BLaER1 (cell line): ENCODE results near the gene HS6ST1.
"Not testable (repeated sequence)": the region's sequence is repeated elsewhere in the genome, so short reads cannot be mapped to it uniquely, and the experiment has no call there.

Experiments
- H3K27ac ChIP-seq: shearing (Covaris generic); formaldehyde crosslinking; 2 replicates; pipeline ENCODE4 v1.8.1; 2022
- H3K27me3 ChIP-seq: shearing (Covaris generic); formaldehyde crosslinking; 2 replicates; pipeline ENCODE4 v1.8.1; 2022
- H3K36me3 ChIP-seq: shearing (Covaris generic); formaldehyde crosslinking; 2 replicates; pipeline ENCODE4 v1.8.1; 2022
- H3K4me1 ChIP-seq: shearing (Covaris generic); formaldehyde crosslinking; 2 replicates; pipeline ENCODE4 v1.8.1; 2022
- H3K4me2 ChIP-seq: shearing (Covaris generic); formaldehyde crosslinking; 2 replicates; pipeline ENCODE4 v1.8.1; 2022
- H3K4me3 ChIP-seq: shearing (Covaris generic); formaldehyde crosslinking; 2 replicates; pipeline ENCODE4 v1.8.1; 2022
- H3K9ac ChIP-seq: shearing (Covaris generic); formaldehyde crosslinking; 2 replicates; pipeline ENCODE4 v1.8.1; 2022
- H3K9me3 ChIP-seq: shearing (Covaris generic); formaldehyde crosslinking; 2 replicates; pipeline ENCODE4 v1.8.1; 2022
- H4K20me1 ChIP-seq: shearing (Covaris generic); formaldehyde crosslinking; 2 replicates; pipeline ENCODE4 v1.8.1; 2022
- Cebpa-rat ChIP-seq: shearing (Covaris generic); IDR thresholded peaks from 2 replicates; pipeline ENCODE4 v1.8.1; 2022

Gene HS6ST1

DNA sequence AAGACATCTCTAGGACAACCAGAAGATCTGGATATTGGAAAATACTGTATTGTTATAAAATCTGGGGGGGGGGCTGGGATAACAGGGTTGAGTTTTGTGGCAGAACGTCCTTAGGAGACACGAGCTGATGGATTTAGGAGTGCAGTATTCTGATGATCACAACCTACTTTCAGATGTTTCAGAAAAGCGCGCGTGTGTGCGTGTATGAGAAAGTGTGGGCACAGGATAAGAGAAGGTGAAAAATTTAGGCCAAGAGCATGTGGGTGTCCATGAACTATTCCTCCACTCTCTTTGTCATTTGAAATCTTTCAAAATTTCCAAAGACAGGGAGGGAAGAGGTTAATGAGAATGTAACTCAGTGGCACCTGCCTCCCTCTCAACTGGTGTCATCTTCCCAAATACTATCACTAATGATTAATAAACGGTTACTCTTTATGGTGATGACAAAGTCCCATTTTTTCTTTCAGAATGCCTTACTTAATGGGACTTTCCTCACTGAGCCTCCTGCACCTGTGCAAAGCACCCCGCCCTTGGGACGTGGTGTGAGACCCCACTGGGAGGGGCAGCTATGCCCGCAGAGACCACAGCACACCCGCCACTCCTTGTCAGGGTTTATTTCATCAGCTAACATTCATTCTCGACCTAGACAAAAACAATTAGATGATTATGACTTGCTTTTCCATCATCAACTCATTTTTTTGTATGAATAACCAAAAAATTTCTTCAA lies 53.6 kb downstream of the HS6ST1 start:
- Histone ChIP-seq H3K9ac (0 out of 2 replicates have a peak overlapping the region, but pooled peaks have one; percentile 28), H4K20me1 (peaks cover 29% of the 10 kb centered on the region), H3K4me1 (peaks cover 41% of the 10 kb centered on the region), H3K27me3 (no peaks in the 10 kb centered on the region), H3K9me3 (no peaks in the 10 kb centered on the region), H3K4me2 (peak overlapping the region; percentile 62), H3K27ac (0 out of 2 replicates have a peak overlapping the region, but pooled peaks have one; percentile 22), H3K4me3 (no peak overlapping the region), H3K36me3 (peaks cover 21% of the 10 kb centered on the region; the same call in 1 of the 2 replicates)
- TF ChIP-seq Cebpa-rat, result no peak

- H3K9me3 ChIP-seq, result no peaks in the 10 kb centered on the region
- H3K4me3 ChIP-seq, result no peak overlapping the region
- peaks cover 40% of the 10 kb centered on the region for H3K4me1 ChIP-seq
- no peaks in the 10 kb centered on the region for H3K27me3 ChIP-seq
- H3K4me2 ChIP-seq, result no peak overlapping the region
- TF ChIP-seq Cebpa-rat, result no peak
- H3K36me3 ChIP-seq, result peaks cover 13% of the 10 kb centered on the region; the same call in 1 of the 2 replicates
- H3K27ac ChIP-seq, result no peak overlapping the region
- H3K9ac ChIP-seq, result no peak overlapping the region
- H4K20me1 ChIP-seq, result peaks cover 18% of the 10 kb centered on the region
Observed at GRCh38 chr2:128263902-128264331, 54.8 kb downstream of the HS6ST1 start.

DNA sequence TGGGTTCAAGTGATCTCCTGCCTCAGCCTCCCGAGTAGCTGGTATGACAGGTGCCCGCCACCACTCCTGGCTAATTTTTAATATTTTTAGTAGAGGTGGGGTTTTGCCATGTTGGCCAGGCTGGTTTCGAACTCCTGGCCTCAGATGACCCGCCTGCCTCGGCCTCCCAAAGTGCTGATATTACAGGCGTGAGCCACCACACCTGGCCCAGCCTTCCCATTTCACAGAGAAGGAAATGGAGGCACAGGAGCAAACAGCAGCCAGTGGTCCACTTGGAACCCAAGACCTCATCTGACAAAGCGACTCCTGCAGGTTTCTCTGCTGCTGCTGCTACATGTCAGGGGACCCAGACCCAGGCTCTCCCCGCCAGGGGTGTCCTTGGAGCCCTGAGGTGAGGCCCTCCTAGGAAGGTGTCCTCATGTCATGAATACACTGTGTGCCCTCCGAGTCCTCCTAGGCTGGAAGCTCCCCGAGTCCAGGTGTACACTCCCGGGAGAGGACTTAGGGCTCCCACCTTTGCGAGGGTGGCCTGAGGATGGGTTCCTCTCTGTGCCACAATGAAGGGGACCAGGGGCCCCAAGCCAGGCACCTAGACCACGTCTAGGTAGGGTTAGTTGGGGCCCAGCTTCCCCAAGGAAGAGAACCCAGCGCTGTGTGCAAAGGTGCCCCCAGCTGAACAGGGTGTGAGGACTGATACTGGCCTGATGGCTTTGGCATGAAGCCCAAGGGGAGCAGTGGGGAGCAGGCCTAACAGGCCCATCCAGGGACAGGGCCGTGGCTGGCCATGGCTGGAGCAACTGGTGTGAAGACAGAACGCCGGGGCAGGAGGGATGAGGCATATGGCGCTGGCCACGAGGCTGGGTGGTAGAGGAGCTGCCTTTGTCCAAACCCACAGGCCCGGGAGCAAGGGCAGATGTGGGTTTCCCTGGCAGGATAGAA lies 56.1 kb downstream of the HS6ST1 start:
- no peak for TF ChIP-seq Cebpa-rat
- H3K4me3 ChIP-seq, result no peak overlapping the region
- 0 out of 2 replicates have a peak, but pooled peaks cover 5% of the 10 kb centered on the region for H3K36me3 ChIP-seq
- H3K27me3 ChIP-seq, result no peaks in the 10 kb centered on the region
- no peaks in the 10 kb centered on the region for H3K9me3 ChIP-seq
- H3K9ac ChIP-seq, result no peak overlapping the region
- H4K20me1 ChIP-seq, result peaks cover 13% of the 10 kb centered on the region
- no peak overlapping the region for H3K4me2 ChIP-seq
- peaks cover 40% of the 10 kb centered on the region for H3K4me1 ChIP-seq
- H3K27ac ChIP-seq, result peak overlapping the region; percentile 7; the same call in 1 of the 2 replicates

DNA sequence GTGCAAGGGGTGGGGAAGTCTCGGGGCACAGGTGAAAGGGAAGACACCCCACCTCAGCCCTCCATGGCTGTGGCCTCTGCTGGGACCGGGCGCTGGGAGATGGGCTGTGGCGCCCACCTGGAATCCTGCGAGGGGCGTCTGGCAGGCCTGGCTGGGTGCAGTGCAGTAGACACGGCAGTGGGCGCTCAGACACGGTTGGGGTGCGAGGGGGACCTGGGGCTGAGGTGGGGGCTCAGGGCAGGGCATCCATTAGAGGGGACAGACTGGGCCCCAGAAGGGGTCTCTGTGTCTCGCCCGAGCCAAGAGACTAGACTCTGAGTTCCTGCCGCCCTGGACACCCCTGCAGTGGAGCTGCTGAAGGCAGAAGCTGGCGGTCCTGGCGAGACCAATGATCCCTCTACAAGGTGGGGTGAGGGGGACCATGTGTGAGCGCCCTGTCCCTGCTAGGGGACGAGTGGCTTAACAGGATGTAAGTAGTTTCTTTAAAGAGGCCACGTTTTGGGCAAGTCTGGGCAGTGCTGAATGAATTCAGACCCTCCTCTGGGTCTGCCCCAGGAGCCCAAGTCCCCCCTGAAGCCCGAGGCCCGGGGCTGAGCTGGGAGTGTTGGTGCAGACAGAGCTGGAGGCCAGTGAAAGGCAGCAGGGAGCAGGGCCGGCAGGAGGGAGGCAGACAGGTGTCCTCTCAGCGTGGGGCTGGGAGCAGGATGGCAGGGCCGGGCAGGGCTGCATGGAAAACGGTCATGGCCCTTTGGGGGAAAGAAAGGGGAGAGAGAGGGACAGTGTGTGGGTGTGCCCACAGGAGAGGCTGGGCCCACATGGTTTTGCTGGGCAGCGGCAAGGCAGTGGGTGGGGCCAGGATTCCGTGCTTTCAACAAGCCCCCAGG lies 57.2 kb downstream of the HS6ST1 start:
- Histone ChIP-seq H3K4me3 (no peak overlapping the region), H3K9ac (no peak overlapping the region), H3K9me3 (no peaks in the 10 kb centered on the region), H3K4me1 (peaks cover 36% of the 10 kb centered on the region), H3K27me3 (no peaks in the 10 kb centered on the region), H3K27ac (no peak overlapping the region), H3K4me2 (no peak overlapping the region), H3K36me3 (0 out of 2 replicates have a peak, but pooled peaks cover 5% of the 10 kb centered on the region), H4K20me1 (peaks cover 13% of the 10 kb centered on the region)
- TF ChIP-seq Cebpa-rat, result no peak

DNA sequence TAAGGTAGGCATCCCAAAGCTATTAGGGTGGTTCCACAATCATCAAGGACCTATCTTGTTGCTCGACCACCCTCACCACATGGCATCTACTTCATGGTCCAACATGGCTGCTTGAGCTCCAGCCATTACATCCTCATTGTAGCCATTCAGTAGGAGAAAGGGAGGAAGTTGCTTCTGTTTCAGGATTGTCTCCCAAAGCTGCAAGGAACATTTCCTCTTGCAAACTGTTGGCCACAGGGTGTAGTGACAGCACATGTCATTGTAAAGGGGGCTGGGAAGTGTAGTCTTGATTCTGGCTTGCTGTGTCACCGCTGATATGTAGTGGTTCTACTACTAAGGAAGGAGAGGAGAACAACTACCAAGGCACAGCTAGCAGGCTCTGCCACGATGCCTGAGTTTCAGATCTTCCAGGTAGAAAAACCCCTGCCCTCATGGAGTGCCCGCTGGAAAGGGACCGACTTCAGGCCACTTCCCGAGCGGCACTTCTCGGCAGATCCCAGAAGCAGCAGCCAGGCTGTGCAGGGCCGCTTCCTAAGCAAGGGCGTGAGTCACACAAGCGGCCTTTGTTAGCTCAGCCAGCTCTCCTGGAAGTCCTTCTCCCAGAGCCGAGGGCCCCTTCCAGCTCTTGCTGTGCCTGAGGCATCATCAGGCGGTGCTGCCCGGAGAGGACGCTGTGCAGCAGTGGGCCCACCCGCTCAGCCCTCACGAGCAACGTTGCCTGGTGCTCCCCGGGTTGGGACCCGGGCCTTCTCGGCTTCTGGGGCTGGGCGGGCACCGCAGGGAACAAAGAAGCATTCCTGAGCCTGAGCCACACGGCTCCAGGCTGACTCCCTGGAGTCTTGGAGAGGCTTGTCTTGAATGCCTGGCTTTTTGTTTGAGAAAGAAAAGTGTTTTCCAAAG lies 58.2 kb downstream of the HS6ST1 start:
- H3K27me3 ChIP-seq, result no peaks in the 10 kb centered on the region
- no peak overlapping the region for H3K4me2 ChIP-seq
- no peak for TF ChIP-seq Cebpa-rat
- 0 out of 2 replicates have a peak, but pooled peaks cover 5% of the 10 kb centered on the region for H3K36me3 ChIP-seq
- H3K27ac ChIP-seq, result no peak overlapping the region
- peaks cover 26% of the 10 kb centered on the region for H3K4me1 ChIP-seq
- peaks cover 12% of the 10 kb centered on the region for H4K20me1 ChIP-seq
- no peak overlapping the region for H3K4me3 ChIP-seq
- H3K9me3 ChIP-seq, result no peaks in the 10 kb centered on the region
- H3K9ac ChIP-seq, result no peak overlapping the region

GRCh38 chr2:128259585-128259984 lies 59.1 kb downstream of the HS6ST1 start:
- no peak overlapping the region for H3K9ac ChIP-seq
- no peak overlapping the region for H3K4me2 ChIP-seq
- H3K4me3 ChIP-seq, result no peak overlapping the region
- H3K4me1 ChIP-seq, result peaks cover 17% of the 10 kb centered on the region
- H3K27ac ChIP-seq, result no peak overlapping the region
- H3K27me3 ChIP-seq, result no peaks in the 10 kb centered on the region
- H3K9me3 ChIP-seq, result no peaks in the 10 kb centered on the region
- 0 out of 2 replicates have a peak, but pooled peaks cover 5% of the 10 kb centered on the region for H3K36me3 ChIP-seq
- H4K20me1 ChIP-seq, result peaks cover 3% of the 10 kb centered on the region; the same call in 1 of the 2 replicates
- no peak for TF ChIP-seq Cebpa-rat

DNA sequence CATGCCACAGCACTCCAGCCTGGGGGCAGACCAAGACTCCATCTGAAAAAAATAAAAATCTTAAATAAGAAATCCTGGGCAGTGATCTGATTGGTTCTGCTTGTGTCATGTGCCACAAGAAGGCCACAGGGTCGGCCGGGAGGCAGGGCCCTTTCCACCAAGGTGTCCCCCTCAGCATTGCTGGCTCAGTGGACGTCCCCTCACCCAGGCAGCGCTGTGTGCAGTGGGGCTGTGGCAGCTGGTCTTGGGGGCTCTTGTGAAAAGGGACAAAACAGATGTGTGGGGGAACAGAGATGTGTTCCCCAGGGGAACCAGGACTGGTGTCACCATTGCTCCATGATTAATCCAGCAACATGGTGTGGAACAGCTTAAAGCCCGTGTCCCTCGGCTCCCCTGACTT lies 60.5 kb downstream of the HS6ST1 start:
- H3K27me3 ChIP-seq, result no peaks in the 10 kb centered on the region
- no peaks in the 10 kb centered on the region for H3K9me3 ChIP-seq
- no peaks in the 10 kb centered on the region for H4K20me1 ChIP-seq
- H3K4me2 ChIP-seq, result no peak overlapping the region
- H3K4me1 ChIP-seq, result peaks cover 5% of the 10 kb centered on the region; the same call in 1 of the 2 replicates
- no peak overlapping the region for H3K27ac ChIP-seq
- H3K36me3 ChIP-seq, result no peaks in the 10 kb centered on the region
- H3K4me3 ChIP-seq, result no peak overlapping the region
- H3K9ac ChIP-seq, result no peak overlapping the region
- no peak for TF ChIP-seq Cebpa-rat

- Histone ChIP-seq H3K4me1 (no peaks in the 10 kb centered on the region), H3K36me3 (no peaks in the 10 kb centered on the region), H3K27me3 (no peaks in the 10 kb centered on the region), H3K9ac (no peak overlapping the region), H4K20me1 (no peaks in the 10 kb centered on the region), H3K4me2 (no peak overlapping the region), H3K4me3 (no peak overlapping the region), H3K27ac (no peak overlapping the region), H3K9me3 (no peaks in the 10 kb centered on the region)
- no peak for TF ChIP-seq Cebpa-rat
Observed at GRCh38 chr2:128252501-128252900, 66.2 kb downstream of the HS6ST1 start.

- not testable (repeated sequence) for H3K4me3 ChIP-seq, H3K36me3 ChIP-seq, H3K9ac ChIP-seq, H3K27ac ChIP-seq, H3K27me3 ChIP-seq, H4K20me1 ChIP-seq, H3K9me3 ChIP-seq, H3K4me1 ChIP-seq, H3K4me2 ChIP-seq
Observed at GRCh38 chr2:128252086-128252485, 66.6 kb downstream of the HS6ST1 start.
